Activated CD4-positive, alpha-beta T cell treated with anti-CD3 and anti-CD28 coated beads, Interleukin-2, amount 50 U/mL, for 48 hours (primary cell): Measurements from ENCODE around the gene C1S.
A peak's percentile ranks its signal among the peaks of the same experiment; 100 is the strongest.

Source experiments
- DNase-seq, 2 experiments: peaks; one replicate each; pipeline ENCODE4 v3.0.0-alpha.2; 2020

Gene C1S

DNA sequence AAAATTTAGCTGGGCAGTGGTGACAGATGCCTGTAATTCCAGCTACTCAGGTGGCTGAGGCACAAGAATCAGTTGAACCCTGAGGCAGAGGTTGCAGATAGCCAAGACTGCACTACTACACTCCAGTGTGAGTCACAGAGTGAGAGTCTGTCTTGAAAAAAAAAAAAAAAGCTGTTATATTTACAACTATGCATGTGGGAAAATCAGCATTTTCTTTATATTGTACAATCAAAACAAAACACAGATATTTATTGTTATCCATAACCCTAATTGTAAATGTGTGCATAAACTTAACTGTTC is 19.3 kb downstream of the C1S start:
- DNase-seq = no peak

GRCh38 chr12:7081037-7081436 is 20.5 kb downstream of the C1S start:
- DNase-seq = no peak

GRCh38 chr12:7083125-7083524 is 22.6 kb downstream of the C1S start:
- DNase-seq = no peak

- no peak for DNase-seq
Observed at GRCh38 chr12:7089196-7089871, 28.8 kb downstream of the C1S start.

DNA sequence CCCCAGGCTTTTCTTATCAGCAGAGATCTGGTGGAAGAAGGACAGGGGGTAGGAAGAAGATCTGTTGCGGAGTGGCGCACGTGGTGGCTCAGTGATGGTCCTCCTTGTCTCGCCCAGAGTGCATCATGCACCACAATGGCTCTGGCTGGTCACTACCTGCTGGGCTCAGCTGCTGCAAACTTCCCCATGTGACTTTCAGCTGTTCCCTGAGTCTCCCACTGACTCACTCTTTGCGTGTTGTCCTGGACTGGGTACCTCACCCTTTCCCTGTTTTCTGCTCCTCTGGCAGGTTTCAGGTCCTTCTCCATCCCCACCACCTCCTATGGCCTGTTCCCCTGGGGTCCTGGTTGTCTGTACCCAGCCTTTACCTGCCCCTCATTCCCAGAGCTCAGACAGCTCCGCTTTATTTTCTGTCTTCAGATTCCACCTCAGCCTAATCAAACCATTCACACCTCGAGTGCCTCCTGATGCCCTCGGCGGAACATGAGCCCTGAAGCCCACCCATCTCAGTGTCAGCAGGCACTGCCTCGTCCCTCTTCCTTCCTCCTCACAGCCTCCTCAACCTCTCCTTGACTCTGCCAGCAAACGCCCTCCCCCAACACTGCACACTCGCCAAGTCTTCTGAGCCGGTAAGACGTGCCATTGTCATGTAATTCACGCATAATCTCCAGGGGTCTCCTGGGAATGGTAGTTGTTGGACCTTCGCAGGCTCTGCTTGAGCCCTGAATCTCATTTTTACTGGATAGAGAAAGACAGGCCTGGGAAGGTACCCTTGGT is 29.9 kb downstream of the C1S start:
- no peak for DNase-seq

DNA sequence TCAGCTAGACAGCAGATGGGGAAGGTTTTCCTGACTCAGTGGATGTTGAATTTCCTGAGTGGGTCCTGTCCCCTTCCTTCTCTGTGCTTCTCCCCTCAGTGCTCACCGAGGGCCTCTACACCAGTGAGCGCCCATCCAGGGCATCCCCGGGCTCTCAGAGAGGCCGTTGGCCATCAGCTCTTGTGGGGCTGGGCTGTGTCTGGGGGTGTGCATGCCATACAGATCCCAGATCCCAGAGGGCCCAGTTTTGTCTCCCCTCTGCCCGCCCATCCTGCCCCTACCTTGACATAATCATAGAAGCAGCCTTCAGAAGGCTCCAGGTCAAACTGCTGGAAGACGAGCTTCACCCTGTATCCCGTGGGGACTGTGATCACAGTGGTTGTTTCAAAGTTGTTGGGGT is 30.7 kb downstream of the C1S start:
- no peak for DNase-seq

- no peak for DNase-seq
Observed at GRCh38 chr12:7091660-7092228, 31.2 kb downstream of the C1S start.

DNA sequence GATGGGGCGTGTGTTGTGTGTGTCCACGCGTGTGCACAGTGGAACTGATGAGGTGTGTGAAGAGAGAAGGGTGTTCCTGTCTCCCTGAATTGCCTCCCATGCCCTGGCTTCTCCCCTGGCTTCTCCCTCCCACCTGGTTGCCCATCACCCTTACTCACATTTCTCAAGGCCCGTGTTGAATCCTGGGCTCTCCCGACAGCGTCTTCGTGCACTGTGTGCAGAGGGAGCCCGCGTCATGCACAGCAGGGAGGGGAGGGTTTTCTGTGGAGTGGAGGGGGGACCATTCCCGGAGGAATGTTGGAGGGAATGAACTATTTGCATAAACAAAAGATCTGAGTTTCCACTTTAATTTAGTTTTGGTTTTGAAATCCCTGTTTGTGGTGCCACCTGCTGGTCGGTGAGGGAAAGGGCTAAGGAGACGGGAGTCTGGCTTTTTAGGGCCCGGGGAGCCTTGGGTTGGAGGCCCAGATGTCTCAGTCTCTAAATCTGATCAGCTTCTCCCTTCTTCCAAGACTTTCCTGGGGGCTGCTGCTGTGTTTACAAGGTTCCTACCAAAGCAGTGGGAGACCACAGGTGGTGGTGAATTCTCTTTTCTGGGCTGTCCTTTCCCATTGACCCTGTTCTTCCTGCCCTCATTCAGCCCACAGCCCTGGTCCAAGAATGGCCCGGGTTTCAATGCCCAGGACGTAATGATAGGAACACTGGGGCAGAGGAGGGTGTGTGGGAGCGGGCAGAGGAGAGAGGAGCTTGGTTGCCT is 31.9 kb downstream of the C1S start, which contains the start of gene C1R:
C1R (minus strand) TSS at position 217 of the 757 bp plus-strand sequence; CDS start at position 160, 57 bp downstream.
- DNase-seq = peak; percentile 74 to 81

GRCh38 chr12:7092986-7093460 is 32.5 kb downstream of the C1S start:
- no peak for DNase-seq

- no peak for DNase-seq
Observed at GRCh38 chr12:7093486-7093885, 33.0 kb downstream of the C1S start.

- DNase-seq = no peak
Observed at GRCh38 chr12:7093892-7094291, 33.4 kb downstream of the C1S start.

DNA sequence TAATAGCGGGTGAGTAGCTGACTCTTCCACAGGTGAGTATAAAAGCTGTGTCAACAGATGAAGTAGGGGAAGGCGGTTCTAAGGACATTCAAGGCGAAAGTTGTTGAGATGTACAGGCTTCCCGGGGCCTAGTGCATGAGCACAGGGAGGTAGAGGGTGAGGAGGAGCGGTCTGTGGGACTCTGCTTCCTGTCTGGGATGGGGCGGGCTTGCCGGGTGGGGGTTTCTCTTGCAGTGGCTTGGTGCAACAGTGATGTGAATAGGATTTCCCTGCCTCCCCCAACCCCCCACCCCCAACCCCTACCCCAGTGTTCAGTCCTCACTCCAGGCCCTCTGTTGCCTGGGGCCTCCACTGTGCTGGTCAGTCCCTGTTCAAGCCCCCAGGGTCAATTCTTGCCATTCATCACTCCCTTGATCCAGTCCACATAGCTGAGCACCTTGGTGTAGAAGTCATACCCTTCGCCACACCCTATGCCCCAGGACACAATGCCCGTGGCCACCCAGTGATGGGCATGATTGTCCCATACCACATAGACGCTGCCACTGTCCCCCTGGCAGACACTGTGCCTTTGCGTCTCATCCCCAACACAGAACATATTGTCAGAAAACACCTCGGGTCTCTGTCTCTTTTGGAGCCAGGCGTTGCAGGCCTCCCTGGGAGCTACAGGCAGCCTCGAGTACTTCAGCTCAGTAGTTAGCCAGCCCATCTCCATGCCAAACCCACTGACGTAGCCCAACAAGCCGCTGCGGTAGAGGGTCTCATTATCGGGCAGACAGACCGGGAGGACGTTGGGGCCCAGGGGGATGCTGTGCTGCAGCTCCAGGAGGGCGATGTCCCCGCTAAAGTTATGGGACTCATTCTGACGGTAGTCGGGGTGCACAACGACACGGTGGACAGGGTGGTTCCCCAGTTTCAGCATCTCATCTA is 35.8 kb downstream of the C1S start:
- no peak for DNase-seq

- DNase-seq = no peak
Observed at GRCh38 chr12:7096979-7097378, 36.5 kb downstream of the C1S start.

DNA sequence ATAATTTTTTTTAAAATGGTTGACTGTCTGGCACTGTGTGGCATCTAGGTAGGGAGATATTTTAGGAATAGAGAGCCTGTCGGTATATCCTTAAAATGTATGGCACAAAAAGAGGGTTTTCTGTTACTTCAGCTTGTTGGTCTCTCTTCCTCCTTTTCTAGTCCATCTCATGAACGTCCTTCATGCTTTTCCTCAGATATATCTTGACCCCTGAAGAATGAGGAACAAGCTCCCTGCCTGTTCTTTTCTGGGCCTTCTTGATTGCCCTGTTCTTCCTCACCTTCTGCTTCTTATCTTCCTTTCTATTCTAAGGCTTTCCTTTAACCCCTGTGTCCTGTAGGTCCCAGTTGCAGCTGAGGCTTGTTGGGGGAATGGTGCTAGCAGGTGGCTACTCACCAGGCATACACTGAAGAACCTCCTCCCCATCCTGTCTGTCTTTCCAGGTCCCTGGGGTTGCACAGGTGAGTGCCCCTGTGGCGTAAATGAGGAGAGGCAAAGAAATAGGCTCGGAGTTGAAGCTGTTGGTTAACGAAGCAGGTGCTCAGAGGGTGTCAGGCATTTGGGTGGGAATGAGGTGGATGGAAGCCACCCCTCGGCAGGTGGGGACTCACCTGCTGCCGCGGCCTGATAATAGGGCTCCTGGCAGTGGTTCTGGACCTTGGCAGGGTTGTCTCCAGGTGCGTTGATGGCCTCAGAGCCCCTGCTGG is 38.9 kb downstream of the C1S start:
- DNase-seq = no peak

DNA sequence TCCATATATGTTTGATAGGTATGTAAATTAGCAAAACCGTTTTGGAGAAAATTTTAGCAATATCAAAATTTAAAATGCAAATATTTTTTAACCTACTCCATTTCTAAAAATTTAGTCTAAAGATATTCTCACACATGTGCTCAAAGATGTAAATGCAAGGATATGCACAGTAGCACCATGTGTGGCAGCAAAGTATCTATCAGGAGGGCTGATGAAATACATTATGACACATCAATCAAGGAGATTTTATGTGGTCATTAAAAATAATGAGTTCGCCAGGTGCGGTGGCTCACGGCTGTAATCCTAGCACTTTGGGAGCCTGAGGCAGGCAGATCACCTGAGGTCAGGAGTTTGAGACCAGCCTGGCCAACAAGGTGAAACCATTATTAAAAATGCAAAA is 39.7 kb downstream of the C1S start:
- DNase-seq = no peak

DNA sequence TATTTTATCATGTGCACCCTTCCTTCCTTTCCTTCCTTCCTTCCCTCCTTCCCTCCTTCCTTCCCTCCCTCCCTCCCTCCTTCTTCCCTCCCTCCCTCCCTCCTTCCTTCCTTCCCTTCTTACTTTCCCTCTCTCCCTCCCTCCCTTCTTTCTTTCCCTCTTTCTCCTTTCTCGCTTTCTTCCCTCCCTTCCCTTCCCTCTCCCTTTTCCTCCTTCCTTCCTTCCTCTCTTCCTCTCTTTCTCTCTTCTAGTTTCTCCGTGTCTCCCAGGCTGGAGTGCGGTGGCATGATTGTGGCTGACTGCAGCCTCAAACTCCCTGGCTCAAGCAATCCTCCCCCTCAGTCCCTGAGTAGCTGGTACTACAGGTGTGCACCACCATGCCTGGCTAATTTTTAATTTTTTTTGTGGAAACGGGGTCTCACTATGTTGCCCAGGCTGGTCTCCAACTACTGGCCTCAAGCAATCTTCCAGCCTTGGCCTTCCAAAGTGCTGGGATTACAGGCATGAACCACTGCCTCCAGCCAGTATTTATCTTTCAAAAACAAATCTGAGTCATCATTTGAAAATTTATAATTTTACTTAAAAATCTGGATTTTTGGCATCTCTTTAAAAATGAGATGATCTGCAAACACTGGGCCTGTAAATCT is 40.7 kb downstream of the C1S start:
- no peak for DNase-seq

GRCh38 chr12:7101694-7102131 is 41.2 kb downstream of the C1S start:
- no peak for DNase-seq

DNA sequence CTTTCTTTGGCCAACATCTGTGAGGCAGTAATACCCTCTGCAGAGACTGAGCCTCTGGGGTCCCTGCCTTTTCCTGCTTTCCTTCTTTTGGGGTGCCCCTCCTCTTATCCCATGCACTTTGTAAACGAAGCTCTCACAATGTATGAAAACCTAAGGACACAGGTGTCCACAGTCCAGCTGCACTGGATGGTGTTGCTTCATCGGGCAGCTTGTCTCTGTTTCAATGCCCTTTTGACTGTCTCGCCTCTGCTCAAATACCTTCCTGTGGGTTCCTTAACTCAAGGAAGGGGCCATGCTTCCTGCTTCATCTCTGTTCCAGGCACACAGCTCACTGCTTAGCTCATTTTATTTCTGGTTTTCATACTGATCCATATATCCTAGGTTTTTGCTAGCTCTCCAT is 42.1 kb downstream of the C1S start:
- DNase-seq = no peak

GRCh38 chr12:7103837-7104584 is 43.5 kb downstream of the C1S start:
- no peak for DNase-seq

DNA sequence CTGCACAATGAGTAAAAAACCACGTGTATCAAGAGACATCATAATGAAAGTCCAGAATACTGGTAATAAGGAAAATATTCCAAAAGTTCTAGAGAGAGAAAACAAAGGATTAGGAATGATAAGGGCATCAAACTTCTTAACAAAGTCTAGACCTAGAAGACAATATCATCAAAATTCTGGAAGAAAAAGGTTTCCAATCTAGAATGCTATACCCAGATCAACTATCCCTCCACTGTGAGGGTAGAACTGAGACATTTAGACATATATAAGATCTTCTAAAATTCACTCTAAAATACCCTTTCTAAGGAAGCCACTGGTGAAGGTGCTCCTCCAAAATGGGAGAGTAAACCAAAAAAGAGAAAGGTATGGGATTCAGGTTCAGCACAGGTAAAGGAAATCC is 45.6 kb downstream of the C1S start:
- DNase-seq = no peak
